Measurements from ENCODE around the gene RASGRF2.

GRCh38 chr5:81265101-81265500 lies 304.9 kb downstream of the RASGRF2 start:
- TF ChIP-seq ZNF384 (IDR thresholded peaks at IDR 0.05) (no peak), BHLHE40 (IDR thresholded peaks at IDR 0.05; ENCODE audit: borderline replicate concordance) (no peak), ARNT (IDR thresholded peaks at IDR 0.05) (no peak), FOXK2 (IDR thresholded peaks at IDR 0.05) (no peak), FOXM1 (IDR thresholded peaks at IDR 0.05; ENCODE audit: borderline replicate concordance) (no peak), TARDBP (IDR thresholded peaks at IDR 0.05) (no peak)

Measured in HEK293T (cell line).